GM21381 (cell line): ENCODE results near the gene ZNF621.
"Not testable (repeated sequence)": the region's sequence is repeated elsewhere in the genome, so short reads cannot be mapped to it uniquely, and the experiment has no call there.

Source experiments
- ATAC-seq: cut with Tn5 transposase; IDR thresholded peaks from one replicate; pipeline ENCODE4 v1.9.1; 2021; ENCODE audit warnings: mild to moderate bottlenecking, moderate library complexity; ENCODE audit not compliant: unreplicated experiment

Gene ZNF621

DNA sequence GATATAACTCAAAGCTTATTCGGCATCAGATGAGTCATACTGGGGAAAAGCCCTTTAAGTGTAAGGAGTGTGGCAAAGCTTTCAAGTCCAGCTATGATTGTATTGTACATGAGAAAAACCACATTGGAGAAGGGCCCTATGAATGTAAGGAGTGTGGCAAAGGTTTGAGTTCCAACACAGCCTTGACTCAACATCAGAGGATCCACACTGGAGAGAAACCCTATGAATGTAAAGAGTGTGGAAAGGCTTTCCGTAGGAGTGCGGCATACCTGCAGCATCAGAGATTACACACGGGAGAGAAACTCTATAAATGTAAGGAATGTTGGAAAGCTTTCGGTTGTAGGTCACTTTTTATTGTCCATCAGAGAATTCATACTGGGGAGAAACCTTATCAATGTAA is 7.5 kb downstream of the ZNF621 start:
- no peak for ATAC-seq

DNA sequence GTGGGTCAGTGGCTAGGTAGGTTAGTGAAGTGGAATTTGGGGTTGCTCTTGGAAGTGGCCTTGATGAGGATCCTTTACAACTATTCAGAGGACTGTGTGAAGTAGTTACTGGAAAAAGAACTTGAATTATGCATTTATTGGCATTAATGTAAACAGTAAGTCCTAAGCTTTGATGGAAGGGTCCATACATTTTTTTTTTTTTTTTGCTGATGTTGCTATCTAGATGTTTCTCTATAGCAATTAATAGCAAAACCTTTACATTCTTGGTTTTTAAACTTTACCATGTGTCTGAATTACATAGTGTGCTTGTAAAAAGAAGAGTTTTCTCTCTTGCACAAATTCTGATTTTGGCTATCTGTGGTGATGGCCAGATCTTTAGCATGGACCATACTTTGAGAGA is 9.5 kb downstream of the ZNF621 start:
- no peak for ATAC-seq

DNA sequence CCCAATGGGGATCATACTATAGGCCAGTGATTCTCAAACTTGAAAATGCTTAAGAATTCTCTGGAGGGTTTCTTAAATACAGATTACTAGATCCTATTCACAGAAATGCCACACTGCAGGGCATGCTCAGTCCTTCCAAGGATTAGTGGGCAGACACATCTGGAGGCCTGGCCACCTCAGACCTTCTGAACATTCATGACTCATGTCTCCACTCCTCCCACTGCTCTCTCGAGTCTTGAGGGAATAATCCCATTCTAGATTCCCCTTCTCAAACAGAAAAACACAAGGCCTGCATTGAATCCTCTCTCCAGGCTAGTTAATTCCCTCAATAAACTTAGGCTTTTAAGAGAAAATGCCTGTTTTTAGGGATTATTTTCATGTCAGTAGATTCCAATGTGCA is 22.1 kb downstream of the ZNF621 start:
- ATAC-seq = no peak

DNA sequence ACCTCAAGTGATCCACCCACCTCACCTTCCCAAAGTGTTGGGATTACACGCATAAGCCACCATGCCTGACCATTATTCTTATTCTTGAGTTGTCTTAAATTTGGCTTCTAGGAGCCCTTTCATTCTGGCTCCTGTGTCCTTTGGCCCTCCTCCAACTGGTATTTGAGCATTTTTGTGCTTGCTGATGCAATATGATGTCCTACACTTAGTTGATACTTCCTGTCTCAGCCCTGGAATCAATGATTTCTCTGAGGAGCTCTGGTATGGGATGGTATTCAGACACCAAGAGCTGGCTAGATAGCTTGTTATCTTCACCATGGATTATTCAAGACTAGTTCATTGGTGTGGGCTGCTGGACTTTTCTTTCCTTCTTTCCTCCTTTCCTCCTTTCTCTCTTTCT is 25.4 kb downstream of the ZNF621 start:
- ATAC-seq = no peak

DNA sequence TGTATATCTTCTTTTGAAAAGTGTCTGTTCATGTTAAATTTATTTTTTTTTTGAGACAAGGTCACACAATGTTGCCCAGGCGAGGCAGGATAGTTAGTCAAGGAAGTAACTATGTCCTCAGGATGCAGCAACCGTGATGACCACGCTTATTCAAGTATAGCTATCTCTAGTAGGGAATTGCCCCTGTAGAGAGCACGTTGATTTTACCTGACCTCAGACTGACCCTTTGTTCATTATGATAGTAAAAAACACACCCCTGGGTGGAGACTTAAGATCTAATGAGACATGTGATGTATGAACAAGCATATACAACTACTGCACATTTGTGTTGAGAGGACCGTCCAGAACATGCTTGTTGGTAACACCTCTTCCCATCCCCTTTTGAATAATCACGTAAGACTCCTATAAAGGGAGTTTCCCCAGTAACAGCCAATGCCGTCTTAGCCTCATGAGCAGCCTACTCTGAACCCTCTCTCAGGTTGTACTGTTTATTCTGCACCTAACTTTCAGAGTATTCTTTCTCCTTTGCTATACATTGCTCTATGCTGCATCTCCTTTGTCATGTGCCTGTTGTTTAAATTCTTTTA is 32.9 kb downstream of the ZNF621 start:
- ATAC-seq = no peak

DNA sequence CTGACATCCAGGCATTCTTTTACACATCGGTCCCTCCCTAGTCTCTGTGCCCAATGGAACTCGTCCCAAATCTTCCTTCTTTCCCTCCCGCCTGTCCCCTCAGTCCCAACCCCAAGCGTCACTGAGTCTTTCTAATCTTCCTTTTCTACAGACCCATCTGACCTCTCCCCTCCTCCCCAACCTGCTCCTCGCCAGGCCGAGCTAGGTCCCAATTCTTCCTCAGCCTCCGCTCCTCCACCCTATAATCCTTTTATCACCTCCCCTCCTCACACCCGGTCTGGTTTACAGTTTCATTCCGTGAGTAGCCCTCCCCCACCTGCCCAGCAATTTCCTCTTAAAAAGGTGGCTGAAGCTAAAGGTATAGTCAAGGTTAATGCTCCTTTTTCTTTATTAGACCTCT is 37.7 kb downstream of the ZNF621 start:
- not testable (repeated sequence) for ATAC-seq

DNA sequence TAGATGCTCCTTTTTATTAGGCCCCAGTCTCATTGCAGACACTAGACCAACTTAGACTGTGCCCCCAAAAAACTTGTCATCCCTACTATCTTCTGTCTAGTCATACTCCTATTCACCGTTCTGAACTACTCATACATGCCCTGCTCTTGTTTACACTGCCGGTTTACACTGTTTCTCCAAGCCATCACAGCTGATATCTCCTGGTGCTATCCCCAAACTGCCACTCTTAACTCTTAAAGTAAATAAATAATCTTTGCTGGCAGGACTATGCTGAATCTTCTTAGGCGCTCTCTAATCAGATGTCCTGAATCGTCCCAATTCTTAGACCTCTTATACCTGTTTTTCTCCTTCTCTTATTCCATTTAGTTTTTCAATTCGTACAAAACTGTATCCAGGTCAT is 40.9 kb downstream of the ZNF621 start:
- not testable (repeated sequence) for ATAC-seq

DNA sequence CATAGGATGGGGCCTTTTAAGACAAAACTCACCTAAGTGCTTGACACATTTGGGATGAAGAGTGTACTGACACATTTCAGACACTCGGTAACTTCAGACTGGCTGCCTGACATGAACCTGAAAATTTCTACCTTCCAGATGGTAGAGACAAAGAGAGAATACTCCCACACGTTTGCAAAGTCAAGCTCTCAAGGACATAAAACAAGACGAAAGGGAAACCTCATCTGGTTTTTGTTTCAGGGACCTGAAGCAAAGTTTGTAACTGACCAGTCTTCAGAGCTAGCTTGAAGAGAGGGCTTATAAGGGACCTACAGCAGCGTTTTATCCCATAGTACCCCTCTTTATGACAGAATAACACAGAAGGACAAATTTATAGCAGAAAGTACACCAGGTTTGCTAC is 41.9 kb downstream of the ZNF621 start:
- ATAC-seq = no peak

DNA sequence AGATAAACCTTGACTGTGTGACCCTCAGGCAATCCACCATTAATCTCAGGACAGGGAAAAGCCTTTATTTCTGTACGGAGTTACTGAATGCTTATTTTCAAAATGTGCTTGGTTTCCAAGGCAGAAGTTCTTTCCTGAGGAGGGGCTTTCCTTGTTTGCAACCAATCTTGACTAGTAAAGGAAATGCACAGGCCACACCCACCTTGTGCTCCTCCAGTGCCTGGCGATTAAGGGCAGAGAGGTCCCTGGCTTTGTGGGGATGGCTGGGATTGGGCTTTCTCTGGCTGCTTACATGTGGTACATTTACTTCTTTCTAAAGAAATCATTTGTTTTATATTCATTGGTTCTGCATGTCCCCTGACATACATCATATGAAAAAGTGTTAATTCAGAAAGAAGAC is 47.8 kb downstream of the ZNF621 start:
- no peak for ATAC-seq

DNA sequence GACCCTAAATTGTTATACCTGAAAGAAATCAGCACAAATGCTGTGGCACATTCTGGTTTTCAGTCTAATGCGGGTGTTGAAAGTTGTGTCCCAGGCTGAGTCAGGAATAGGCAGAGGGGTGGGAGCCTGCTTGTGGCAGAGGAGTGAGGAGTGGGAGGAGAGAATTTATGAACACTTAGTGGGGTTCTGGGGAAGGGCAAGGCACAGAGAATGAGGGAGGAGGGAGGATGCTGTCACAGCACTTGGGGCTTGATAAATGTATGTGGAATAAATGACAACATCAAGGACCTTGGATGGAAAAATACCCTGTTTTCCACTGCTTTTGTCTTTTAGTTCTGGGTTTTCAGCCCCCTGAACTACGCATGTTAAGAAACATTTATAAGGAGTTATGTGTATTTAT is 49.3 kb downstream of the ZNF621 start:
- ATAC-seq = no peak

DNA sequence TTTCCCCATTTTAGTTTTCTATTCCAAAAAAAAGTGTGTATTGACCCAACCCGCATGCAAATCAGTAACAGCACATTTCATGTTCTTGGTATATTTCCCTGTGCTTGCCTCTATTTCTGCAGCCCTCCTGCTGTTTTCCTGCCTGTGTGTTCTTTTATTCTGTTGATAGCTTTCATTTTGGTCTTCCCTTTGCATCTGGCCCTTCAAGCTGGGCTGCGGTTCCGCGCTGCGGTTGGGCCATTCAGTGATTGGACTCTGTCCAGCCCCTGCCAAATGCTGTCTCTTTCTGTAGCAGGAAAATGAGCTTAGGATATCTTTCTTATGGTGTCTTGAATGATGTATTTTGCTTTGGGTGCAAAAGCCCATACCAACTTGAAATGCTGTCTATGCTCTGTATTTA is 49.9 kb downstream of the ZNF621 start:
- ATAC-seq = no peak

DNA sequence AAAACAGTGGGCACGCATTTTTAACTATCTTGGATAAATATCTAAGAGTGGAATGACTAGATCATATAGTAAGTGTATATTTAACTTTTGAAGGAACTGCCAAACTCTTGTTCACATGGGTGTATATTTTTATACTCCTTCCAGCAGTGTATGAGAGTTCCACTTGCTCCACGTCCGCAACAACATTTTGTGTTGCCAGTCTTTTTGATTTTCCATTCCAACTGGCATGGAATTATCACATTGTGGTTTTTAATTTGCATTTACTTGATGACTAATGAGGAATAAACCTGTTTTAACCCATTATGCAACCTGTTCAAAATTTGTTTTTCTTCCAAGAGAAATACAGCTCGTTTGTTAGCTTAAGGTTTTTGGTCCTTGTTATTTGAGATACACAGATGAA is 51.6 kb downstream of the ZNF621 start:
- no peak for ATAC-seq

DNA sequence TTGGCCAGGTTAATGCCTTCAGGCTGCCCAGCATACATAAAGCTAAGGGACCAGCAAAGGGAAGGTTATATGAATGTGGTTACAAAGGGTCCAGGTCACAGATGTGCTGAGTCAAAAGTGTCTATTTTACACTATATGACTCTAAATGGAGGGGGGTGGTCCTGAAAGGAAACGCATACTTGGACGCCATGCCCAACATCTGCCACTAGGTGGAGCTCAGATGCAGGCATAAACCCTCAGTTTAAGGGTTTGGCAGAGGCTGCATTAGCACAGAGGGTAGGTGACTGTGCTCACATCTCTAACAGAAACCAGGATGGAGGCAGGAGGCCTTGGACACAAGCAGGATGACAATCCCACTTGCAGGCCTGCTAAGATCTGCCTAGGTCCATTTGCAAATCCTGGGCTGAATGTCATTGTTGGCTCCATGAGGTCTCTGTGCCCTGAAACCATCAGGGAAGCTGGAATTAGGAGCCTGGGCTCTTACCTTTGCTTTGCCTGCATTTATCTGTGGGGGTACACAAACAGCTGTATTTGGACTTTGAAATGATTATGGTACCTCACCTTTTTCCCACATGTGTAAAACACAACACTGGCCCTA is 55.8 kb downstream of the ZNF621 start:
- ATAC-seq = no peak

DNA sequence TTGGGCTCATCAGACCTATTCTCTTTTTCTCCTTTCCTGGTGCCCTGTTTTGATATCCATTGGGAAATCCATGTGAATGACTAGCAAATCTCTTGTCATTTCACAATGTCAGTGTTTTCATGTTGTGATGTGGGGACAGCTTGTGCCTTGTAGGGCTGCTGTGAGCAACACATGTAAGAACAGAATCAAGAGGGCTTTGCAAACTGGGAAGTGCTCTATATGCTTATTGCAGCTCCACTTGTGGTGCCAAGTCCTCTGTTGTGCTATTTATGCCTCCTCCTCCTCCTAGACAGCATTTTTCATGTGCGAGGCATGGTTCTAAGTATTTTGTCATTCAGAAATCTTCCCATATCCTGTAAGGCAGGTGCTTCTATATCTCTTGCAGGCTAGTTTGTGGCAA is 56.4 kb downstream of the ZNF621 start:
- no peak for ATAC-seq

DNA sequence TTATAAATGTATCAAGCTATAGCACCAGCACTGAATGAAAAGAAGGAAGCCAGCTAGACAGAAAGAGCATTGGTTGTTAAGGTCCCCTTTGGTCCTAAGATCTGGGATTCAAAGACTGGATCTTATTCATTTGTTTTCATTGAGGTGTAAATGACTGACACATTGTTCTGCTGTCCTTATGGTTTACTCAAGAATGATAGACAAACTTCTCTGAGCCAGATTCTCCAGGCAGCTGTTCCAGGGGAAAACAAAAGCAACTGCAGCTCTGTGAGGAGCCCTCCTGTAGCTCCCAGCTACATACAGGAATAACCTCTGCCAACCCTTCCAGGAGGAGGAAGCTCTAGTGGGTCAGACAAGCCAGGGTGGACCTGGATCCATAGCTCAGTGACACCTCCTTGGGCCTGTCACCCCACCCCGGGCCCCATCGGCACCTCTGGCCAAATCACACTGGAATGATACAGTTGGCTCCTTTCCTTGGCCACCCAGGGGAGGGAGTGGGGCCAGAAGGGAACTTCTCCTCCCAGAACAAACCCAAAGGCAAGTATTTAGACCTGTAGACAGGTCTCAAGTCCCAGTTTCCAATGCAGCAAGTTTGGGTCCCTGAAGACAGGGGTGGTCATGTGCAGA is 57.8 kb downstream of the ZNF621 start:
- no peak for ATAC-seq

DNA sequence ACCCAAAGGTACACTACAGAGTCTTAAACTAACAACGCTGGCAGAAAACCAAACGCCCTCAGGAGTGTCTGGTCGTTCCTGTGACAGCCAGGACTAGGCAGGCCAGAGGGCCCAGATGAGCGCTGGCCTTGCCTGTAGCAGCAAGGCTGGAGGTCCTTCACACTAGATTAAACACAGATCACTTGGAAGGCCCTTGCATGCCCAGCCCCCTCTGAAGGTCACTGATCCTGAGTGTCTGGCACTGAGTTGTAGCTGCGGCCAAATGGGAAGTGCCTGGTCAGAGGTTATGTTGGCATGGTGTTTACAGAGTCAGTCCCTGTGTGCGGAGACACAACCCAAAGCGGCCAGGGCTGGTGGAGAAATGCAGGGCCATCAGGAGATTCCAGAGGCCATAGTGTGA is 58.9 kb downstream of the ZNF621 start:
- ATAC-seq = no peak

DNA sequence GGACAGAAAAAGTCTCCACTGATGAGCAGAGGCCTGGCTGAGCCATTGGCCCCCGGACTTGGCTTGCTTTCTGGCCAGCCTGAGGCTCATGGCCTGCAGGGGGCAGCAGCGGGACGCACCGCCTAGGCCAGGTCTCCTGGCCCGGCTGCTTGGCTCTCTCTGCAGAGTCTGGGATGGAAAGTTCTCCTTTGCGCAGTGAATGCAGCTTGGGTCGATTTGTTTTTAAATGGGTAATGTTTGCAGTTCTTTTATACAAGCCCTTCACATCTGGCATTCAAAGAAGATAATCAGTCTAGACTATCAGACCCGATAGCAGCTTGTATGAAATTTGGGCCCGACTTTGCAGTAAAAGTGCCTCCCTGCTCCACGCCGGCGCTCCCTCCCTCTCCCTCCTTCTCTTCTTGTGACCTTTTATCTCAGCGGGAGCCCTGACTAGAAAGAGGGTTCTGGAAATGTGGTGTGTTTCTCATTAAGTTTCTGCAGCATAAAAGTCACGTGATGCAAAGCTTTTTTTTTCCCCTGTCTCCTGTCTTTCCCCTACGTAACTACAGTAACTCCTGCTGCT is 59.9 kb downstream of the ZNF621 start:
- peak; percentile 68 for ATAC-seq

DNA sequence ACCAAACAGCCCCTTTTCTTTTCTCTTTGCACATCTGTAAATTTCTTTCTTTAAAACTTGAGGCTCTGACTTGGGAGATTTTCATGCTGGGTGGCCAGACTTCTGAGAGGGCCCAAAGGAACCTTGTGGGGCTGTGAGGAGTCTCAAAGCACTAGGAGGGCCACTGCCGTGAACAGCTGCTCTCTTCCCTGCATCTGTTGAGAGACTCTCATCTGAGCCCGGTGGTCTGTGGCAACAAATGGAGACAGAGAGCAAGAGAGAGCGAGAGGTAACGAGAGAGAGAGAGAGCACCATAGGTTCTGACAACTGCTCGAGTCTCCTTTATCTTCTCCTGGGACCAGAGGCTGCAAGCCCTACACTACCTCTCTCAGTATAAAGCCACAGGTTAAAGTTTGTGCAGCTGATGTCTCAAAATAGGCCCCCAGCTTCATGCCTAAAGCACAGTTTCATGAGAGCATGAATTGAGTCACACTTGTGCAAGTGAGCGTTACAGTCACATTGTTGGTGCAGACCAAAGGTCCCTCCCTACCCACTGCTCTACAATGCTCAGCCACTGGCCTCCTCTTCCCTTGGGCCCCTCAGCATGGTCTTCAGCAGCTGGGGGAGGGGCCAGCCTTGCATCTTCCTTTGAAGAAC is 60.7 kb downstream of the ZNF621 start:
- no peak for ATAC-seq

DNA sequence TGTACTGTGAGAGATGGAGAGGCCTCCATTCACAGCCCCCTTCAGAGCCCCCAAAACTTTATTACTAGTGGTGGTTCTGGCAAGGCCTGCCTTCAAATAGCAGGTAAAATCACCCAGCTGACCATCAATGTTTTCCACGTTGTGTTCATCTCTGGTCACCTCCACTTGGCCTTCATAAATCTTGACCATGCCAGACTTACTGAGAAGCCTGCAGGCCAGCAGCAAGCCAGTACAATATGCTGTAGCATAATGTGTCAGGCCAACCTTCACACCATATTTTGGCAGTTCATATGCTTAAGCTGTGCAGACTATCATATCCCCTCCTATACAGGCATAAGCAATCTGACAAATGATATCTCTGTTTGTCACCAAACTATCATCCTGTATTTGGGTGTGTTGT is 62.1 kb downstream of the ZNF621 start:
- ATAC-seq = no peak

DNA sequence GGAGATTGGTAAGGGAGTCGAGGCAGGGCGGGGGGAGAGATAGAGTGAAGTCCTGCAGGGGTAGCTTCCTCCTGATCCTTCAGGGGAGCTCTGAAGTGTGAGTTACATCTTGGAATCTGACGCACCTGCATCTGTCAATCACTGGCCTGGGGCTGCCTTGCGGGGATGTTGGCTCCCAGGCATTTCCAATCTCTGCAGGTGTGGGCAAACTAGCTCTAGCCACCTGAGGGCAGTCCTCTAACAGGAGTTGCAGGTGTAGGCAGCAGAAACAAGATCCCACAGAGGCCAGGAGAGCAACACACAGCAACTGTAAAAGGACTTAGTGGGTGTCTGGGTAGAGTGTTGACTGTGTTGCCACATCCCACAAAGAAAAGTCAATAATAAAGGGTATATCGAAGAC is 63.6 kb downstream of the ZNF621 start:
- no peak for ATAC-seq
